HG03457 (cell line): Measurements from ENCODE around the gene MPIG6B.

Source experiments
- ATAC-seq: cut with Tn5 transposase; IDR thresholded peaks from one replicate; pipeline ENCODE4 v1.9.1; 2021; ENCODE audit warnings: moderate number of reproducible peaks; ENCODE audit not compliant: unreplicated experiment

The MPIG6B gene

DNA sequence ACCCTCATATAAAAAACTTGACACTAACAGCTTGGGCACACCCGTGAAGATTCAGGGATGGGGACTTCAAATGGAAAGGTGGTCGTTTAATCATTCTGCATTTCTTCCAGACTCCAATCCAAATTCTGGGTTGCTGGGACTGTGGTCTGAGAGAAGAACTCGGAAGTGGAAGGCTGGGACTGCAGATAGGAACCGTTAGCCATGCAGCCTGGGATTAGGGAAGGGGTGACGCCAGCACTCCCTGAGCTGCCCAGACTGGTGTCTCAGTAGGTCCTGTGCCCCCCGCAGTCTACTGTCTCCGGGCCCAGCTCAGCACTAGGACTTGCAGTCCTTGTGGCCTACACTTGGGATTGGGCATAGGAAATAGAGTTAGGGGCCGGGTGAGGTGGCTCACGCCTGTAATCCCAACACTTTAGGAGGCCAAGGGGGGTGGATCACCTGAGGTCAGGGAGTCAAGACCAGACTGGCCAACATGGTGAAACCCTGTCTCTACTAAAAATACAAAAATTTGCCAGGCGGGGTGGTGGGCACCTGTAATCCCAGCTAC lies 13.7 kb downstream of the MPIG6B start:
- ATAC-seq = no peak

DNA sequence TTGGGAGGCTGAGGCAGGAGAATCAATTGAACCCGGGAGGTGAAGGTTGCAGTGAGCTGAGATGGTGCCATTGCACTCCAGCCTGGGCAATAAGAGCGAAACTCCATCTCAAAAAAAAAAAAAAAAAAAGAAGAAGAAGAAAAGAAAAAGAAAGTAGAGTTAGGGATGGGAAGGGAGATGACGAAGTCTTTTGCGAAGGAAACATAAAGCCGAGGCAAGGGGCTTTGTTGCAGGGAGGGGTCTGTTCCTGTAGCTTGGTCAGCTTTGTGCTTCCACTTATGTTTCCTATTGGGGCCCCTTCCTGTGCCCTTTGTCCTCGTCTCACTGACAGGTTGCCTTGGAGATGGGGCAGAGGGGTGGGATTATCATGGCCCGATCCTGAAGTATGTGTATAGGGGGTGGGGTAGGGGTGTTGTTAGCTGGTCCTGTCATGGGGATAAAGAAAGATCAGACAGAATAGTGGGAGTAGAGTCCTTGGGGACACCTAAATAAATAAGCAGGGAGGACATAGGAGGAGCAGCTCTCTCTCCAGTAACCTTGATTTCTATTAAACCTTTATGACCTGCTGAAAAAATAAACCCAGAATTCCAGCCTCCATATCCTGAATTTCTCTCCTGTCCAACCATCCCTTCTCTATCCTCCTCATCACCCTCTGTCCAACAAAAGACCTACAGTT lies 14.3 kb downstream of the MPIG6B start:
- no peak for ATAC-seq

DNA sequence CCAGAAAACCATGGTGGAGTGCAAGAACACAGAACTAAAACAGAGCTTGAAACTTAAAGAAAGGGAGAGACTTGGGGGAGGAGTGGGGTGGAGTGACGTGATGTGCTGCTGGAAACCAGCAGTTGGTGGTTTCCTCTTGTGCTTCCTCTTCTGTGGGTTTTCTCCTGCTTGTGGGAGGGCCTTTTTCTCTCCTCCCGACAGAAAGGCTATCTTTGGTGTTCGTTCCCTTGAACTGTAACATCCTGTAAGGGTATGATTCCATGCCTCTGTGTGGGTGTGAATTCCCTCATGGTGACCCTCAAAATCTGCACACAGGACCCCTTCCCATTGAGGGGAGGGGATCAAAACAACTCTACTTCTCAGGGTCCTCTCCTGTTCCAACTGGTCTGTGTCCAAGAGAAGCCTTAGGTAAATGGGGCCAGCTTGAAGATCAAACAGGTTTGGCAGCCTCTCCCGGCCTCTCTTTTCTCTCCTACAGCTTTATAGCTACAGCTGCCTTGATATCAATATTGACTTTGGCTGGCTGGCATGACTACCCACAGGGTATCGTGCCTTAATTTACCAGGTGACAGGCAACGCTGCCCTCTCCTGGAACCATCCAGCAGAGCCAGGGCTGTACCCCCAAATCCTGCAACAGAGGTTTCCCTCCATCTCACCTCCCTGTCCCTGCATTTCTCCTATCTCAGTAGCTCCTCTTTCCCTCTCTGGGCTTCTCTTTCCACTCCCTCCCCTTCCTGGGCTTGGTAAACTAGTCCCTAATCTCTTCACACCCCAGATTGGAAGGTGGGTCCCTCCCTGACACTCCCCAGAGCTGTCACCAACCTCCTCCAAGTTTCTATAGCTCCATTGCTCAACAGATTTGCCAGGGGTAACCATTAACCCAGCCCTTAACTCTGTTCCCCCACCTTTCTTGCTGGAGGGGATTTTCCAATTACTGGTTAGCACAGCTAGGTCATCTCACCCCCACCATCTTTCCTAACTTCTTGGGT lies 15.1 kb downstream of the MPIG6B start:
- no peak for ATAC-seq

DNA sequence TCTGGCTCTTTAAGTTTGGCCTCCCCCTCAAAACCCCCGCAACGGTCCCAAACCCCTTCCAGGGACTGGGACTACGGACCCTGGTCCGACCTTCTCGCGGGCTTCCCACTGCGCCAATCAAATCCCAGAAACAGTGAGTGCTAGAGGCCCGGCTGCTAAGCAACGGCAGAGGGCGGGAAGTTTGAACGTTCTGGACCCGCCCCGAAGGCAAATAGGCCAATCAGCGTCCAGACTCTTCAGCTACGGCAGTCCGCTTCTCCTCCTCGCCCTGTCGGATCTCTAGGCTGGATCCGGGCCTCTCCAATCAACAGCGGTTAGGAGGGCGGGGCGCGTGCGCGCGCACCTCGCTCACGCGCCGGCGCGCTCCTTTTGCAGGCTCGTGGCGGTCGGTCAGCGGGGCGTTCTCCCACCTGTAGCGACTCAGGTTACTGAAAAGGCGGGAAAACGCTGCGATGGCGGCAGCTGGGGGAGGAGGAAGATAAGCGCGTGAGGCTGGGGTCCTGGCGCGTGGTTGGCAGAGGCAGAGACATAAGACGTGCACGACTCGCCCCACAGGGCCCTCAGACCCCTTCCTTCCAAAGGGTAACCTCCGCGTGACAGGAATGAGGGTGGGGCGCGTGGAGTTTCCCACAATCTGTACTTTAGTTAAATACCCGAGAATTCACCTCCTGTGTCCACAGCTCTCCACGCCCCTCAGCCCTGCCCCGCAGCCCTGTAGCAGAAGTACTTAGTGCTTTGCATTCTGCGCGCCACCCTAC lies 16.6 kb downstream of the MPIG6B start, which contains the start of gene MSH5:
Gene MSH5, plus strand, starts transcription at position 367 of the 758 bp plus-strand sequence. CDS start 462 bp downstream, outside the sequence.
- peak; percentile 58 for ATAC-seq

DNA sequence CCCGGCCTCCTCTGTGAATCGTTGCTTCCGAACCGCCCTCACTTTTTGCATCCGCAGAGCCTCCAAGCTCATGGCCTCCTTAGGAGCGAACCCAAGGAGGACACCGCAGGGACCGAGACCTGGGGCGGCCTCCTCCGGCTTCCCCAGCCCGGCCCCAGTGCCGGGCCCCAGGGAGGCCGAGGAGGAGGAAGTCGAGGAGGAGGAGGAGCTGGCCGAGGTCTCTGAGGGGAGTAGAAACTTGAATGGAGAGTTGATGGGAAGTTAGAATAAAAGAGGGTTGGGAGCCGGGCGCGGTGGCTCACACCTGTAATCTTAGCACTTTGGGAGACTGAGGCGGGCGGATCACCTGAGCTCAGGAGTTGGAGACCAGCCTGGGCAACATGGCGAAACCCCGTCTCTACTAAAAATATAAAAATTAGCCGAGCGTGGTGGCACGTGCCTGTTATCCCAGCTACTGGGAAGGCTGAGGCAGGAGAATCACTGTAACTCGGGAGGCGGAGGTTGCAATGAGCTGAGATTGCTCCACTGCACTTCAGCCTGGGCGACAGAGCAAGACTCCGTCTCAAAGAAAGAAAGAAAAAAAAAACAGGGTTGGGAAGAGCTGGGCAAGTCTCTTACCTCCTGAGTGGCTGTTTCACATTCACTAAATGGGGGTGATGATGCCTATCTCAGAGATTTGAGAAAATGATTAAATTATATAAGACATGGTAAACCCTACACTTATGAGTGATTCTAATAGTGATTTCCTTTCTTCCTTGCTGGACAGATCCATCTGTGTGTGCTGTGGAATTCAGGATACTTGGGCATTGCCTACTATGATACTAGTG lies 17.4 kb downstream of the MPIG6B start:
- no peak for ATAC-seq

DNA sequence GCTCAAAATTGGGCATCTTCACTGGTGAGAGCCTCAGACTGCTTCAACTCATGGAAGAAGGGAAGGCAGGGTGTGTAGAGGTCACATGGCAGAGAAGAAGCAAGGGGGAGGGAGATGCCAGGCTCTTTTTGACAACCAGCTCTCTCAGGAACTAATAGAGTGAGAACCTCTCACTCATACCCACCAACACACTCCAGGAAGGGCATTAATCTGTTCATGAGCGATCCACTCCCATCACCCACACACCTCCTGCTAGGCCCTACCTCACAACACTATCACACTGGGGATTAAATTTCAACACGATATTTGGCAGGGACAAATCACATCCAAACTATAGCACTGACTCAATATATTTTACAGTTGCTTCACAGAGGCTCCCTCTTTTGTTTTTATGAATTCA lies 18.6 kb downstream of the MPIG6B start:
- ATAC-seq = no peak

DNA sequence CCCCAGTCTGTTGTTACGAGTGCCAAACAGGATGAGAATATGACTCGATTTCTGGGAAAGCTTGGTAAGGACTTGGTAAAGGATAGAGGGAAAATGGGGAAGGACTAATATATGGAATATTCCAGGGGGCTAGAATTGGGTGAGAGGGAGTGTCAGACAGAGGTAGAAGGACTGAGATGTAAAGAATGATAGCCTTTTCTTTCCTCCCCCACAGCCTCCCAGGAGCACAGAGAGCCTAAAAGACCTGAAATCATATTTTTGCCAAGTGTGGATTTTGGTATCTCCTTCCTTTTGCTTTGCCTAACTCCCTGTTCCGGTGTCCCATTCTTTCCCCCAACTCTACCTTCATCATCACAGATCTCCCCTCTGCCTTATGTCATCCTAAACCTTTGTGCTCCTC lies 19.7 kb downstream of the MPIG6B start:
- no peak for ATAC-seq

DNA sequence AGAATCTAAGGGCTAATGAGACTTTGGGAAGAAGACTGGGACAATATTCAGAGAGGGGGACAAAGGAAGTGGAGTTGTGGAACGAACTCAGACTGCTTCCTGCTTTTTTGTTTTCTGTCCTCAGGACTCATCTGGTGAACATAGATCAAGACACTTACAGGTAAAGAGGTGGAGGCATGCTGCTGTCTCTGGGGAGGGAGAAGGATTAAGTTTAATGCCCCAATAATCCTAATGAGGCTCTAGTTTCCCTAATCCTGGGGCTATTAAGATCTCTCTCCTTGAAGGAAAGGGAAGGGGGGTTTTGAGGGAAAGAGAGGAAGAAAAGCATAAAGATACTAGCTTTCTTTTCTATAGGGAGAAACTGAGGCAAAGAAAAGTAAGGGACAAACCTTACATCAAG lies 21.2 kb downstream of the MPIG6B start:
- ATAC-seq = no peak

DNA sequence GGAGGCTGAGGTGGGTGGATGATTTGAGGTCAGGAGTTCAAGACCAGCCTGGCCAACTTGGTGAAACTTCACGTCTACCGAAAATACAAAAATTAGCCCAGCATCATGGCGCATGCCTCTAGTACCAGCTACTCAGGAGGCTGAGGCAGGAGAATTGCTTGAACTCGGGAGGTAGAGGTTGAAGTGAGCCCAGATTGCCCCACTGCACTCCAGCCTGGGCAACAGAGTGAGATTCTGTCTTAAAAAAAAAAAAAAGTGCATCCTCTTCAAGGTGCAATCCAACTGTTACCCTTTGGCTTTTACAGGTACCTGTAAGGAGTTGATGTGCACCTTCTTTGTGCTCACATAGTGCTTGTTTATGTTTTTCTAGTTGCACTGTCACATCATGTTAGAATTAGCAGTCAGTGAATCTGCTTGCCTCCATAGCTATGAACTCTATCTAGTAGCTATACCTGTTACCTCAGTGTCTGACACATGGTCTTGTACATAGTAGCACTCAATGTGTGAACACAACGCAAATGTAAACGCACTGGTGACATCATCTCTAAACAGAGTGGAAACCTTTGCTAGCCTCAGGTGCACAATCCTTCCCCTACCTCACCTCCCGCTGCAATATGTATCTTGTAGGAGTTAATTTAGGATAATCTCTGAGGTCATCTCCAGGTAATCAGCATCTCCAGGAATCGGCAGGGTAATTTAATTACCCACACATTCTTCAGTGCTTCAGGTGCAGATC lies 26.3 kb downstream of the MPIG6B start:
- no peak for ATAC-seq

DNA sequence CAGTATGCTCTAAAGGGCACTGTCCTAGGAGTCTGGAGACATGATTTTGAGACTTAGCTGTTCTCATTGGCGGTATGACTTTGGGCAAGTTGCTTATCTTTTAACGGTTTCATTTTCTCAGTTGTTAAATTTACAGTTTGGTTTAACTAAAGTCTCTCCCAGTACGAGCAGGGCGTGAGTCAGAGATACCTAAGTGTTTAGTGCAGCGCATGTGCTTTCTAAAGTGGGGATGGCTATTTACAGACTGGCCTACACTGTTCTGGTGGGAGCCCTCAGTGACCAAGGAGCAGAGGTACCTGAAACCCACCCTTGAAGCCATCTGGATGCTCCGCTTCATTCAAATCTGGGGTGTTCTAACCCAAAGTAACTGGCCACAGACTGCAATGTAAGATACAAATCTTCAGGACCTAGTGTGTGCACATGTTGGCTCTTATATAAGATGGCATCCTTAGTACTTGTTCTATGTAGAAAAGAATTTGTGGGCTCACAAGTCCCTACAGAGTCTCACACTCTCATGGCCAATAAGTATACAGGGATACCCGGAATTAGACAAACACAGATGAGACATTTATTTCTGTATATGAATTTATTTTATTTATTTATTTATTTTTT lies 27.3 kb downstream of the MPIG6B start:
- no peak for ATAC-seq

DNA sequence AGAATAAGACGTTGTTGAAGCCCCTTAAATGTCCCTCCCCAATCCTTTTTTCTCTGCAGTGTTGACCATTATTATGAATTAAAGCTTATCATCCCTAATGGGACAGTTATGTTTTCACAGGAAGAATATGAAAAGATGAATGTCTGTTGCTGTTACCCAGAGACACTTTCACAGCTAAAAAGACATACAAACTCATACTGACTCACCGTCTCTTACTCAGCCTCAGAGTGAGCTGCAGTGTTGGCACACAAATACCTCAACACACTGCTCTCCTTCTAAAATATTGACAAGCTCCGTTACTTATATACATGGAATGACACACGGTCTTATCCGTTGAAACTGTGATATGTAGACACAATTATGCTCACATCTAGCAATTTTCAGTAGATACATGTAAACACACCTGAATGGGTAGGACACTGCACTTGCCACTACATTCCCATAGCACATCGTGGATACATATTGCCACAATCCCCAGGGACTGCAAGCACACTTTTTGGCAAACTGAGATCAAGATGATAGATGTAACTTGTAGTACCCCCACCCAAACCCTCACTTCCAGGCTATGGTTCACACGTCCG lies 29.7 kb downstream of the MPIG6B start:
- no peak for ATAC-seq

DNA sequence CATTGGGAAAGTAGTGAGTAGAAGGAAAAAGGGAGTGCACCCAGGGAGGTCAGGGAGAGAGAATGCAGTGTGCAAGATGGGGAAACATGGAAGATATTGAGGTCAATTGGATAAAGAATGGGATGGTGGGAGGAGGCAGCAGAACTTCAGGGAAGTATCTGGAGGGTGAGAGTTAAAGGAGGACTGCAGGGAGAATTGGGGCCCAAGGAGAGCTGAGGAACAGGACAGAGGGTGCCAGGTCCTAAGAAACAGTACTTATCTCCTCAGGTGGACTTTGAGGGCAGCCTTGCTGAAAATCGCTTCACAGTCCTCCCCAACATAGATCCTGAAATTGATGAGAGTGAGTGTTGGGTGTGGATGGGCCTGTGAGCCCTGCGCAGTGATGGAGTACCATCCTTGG lies 35.1 kb downstream of the MPIG6B start:
- no peak for ATAC-seq

DNA sequence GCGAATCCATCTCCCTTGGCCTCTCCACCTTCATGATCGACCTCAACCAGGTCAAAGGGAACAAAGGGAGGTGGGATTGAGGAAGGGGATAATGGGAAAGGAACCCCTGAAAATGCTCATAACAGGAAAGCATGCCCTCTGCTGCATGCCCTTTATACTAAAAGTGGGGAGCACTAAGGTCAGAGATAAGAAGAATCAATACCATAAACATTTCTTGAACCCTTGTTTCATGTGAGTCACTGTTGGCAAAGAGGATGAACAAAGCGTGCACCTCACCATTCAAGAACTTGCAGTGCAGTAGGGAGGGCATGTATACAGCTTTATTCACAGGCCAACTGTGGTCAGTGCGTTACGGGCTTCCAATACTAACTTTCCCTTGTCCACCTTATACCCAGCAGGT lies 37.6 kb downstream of the MPIG6B start:
- ATAC-seq = no peak

DNA sequence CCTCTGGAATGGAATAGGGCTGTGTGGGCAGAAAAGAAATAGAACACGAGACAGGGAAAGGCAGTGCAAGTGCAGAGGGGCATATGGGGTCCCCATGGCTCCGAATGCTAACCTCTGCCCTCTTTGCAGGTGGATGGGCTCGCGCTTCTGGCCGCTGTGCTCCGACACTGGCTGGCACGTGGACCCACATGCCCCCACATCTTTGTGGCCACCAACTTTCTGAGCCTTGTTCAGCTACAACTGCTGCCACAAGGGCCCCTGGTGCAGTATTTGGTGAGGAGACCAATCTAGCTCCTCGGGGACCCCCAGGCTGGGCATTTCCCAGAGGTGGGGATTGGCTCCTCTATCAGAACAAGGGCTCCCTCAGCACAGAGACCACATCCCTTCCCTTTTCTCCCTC lies 38.2 kb downstream of the MPIG6B start:
- ATAC-seq = no peak

DNA sequence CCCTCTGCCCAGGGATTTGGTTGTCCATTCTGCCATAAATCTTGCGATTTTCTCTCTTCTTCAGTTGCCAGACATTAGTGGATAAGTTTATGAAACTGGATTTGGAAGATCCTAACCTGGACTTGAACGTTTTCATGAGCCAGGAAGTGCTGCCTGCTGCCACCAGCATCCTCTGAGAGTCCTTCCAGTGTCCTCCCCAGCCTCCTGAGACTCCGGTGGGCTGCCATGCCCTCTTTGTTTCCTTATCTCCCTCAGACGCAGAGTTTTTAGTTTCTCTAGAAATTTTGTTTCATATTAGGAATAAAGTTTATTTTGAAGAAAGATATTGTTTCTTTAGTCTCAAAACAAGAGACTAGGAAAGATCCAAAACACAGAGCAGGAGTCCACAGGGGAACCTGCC lies 39.2 kb downstream of the MPIG6B start, which contains the start of gene SAPCD1:
Gene SAPCD1, plus strand, starts transcription at position 301 of the 400 bp plus-strand sequence. CDS start 399 bp downstream, outside the sequence.
- no peak for ATAC-seq

DNA sequence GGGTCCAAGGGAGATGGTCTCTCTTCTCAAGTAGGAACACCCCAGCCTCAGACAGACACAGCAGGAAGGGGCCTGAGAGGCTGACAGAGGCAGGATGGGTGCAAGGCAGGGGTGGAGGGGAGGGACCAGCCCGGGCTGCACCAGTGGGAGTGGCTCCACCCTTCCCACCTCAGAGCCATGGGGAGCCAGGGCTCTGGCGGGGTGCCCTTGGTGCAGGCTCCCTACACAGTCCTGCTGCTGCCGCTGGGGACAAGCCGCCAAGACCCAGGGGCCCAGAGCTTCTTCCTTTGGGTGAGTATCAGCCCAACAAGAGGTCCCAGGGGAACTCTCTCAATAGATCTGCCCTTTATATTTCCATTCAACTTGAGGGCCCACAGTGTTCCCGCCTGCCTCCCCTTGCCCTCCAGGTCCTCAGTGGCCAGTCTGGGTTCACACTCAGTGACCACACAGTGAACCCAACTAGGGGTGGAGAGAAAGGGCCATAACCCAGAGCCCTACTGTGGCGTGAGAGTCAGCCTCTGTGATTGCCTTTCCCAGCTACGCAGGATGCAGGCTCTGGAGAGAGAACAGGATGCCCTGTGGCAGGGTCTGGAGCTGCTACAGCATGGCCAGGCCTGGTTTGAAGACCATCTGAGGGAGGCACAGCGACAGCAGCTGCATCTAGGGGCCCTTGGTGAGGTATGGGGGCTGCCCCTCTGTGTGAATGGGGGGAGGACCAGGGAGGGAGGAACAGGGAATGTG lies 39.9 kb downstream of the MPIG6B start:
- no peak for ATAC-seq

DNA sequence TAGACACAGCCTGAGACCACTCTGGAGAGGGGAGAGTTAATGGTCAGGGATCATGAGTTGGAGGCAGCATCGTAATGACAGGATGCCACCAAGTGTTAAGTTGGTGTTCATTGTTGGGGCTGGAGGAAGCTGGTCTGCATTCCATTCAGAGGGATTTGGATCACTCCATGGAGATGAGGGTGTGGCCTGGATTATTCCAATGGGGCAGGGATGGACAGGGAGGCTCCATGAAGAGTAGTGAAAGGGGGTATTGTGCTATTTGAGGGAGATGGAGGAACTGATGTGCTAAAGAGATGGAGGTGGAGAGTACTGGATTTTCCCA lies 40.4 kb downstream of the MPIG6B start:
- no peak for ATAC-seq

DNA sequence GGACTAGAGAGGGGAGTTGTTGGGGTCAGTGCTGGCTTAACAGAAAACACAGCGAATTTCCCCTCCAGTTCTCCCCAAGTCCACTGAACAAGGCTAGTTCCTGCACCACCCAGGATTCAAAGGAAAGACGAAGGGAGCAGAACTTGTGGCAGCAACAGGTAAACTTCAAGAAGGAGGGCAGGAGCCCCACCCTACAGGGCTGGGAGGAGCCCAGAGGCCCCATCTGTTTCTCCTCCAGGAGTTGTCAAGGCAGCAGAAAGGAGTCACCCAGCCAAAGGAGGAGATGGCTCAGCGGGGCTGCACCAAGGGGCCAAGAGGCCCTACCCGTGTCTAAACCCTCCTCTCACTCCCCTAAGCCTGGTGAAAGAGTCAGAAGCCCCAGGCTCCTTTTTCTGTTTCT lies 41.0 kb downstream of the MPIG6B start:
- ATAC-seq = no peak
